ENCODE data around the gene SPANXN4. TPM values are rescaled to one million over a fixed set of nuclear protein-coding genes. Genes with fewer than 3 reads are reported as not detected.

SPANXN4 gene
- total and polyA plus RNA-seq, 2 of the 4 experiments (the other 2 are of a cell fraction) = not detected

- H3K14ac ChIP-seq (replicated peaks; ENCODE audit: low read depth, low read length) = no peak overlapping the region
- H2BK20ac ChIP-seq (ENCODE audit: low read depth, low read length) = no peak overlapping the region
- TF ChIP-seq, protein P1, sequence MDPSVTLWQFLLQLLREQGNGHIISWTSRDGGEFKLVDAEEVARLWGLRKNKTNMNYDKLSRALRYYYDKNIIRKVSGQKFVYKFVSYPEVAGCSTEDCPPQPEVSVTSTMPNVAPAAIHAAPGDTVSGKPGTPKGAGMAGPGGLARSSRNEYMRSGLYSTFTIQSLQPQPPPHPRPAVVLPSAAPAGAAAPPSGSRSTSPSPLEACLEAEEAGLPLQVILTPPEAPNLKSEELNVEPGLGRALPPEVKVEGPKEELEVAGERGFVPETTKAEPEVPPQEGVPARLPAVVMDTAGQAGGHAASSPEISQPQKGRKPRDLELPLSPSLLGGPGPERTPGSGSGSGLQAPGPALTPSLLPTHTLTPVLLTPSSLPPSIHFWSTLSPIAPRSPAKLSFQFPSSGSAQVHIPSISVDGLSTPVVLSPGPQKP (IDR thresholded peaks at IDR 0.05; ENCODE audit: borderline replicate concordance, low read depth, low read length) = no peak
- no peak for TF ChIP-seq RAD21 (IDR thresholded peaks at IDR 0.05; ENCODE audit: low read length)
- TF ChIP-seq POLR2A (IDR thresholded peaks at IDR 0.05; ENCODE audit: low read depth, low read length) = no peak
- no peak for TF ChIP-seq FOS (IDR thresholded peaks at IDR 0.05; ENCODE audit: low read depth, low read length)
- no peak for TF ChIP-seq USF2 (IDR thresholded peaks at IDR 0.05; ENCODE audit: low read depth, low read length)
- no peak for TF ChIP-seq SMC3 (IDR thresholded peaks at IDR 0.05; ENCODE audit: low read depth, low read length)
- no peak for TF ChIP-seq CTCF (conservative IDR thresholded peaks at IDR 0.05; ENCODE audit: low read depth, low read length)
- TF ChIP-seq CEBPB (IDR thresholded peaks at IDR 0.05; ENCODE audit: low read depth, low read length) = no peak
- TF ChIP-seq CHD1 (IDR thresholded peaks at IDR 0.05; ENCODE audit: low read depth, low read length) = no peak
- TF ChIP-seq BHLHE40 (IDR thresholded peaks at IDR 0.05; ENCODE audit: low read depth, low read length) = no peak
- TF ChIP-seq MAFK (IDR thresholded peaks at IDR 0.05; ENCODE audit: low read depth, low read length) = no peak
- no peak for TF ChIP-seq RCOR1 (IDR thresholded peaks at IDR 0.05; ENCODE audit: insufficient replicate concordance, low read length)
- TF ChIP-seq RFX5 (IDR thresholded peaks at IDR 0.05; ENCODE audit: low read depth, low read length) = no peak
- TF ChIP-seq MAZ (IDR thresholded peaks at IDR 0.05; ENCODE audit: borderline replicate concordance, low read depth, low read length) = no peak
- TF ChIP-seq MXI1 (IDR thresholded peaks at IDR 0.05; ENCODE audit: borderline replicate concordance, low read depth, low read length) = no peak
- no peak for TF ChIP-seq NFE2L2 (IDR thresholded peaks at IDR 0.05; ENCODE audit: low read depth, low read length)
- CTCF ChIA-PET = no interaction called here
- H2BK5ac ChIP-seq (ENCODE audit: low read depth, low read length, poor library complexity, severe bottlenecking) = no peak overlapping the region
- H3K4me3 ChIP-seq (ENCODE audit: insufficient read depth, low read depth, low read length) = no peak overlapping the region
- no peak overlapping the region for H3K23ac ChIP-seq (ENCODE audit: low read depth, low read length)
- H2BK15ac ChIP-seq (ENCODE audit: low read depth, low read length) = no peak overlapping the region
- no peak overlapping the region for H2BK120ac ChIP-seq (ENCODE audit: low read depth, low read length)
- H2AK9ac ChIP-seq (replicated peaks; ENCODE audit: low read depth, low read length, poor library complexity) = no peak overlapping the region
- H3K27me3 ChIP-seq (ENCODE audit: control insufficient read depth, insufficient read depth, low read length) = no peaks in the 10 kb centered on the region
- no peak overlapping the region for H4K91ac ChIP-seq (ENCODE audit: insufficient read depth, low read depth, low read length)
- H3K4ac ChIP-seq (ENCODE audit: low read depth, low read length) = no peak overlapping the region
- WGBS, 2 experiments (ENCODE audit: extremely low coverage in 2 of 2, insufficient read length in 1 of 2) = no CpG with 5 or more reads among the region's 6 CpGs
- no peak overlapping the region for H3K9ac ChIP-seq (ENCODE audit: low read depth, low read length)
- no peak overlapping the region for H3K4me2 ChIP-seq (ENCODE audit: low read depth, low read length)
- H3K56ac ChIP-seq (ENCODE audit: extremely low read depth, insufficient read depth, low read length) = no peak overlapping the region
- H3K4me1 ChIP-seq (ENCODE audit: control insufficient read depth, insufficient read depth, low read length) = no peaks in the 10 kb centered on the region
- H3K79me1 ChIP-seq (ENCODE audit: low read depth in 1 of 2, low read length in 2 of 2) = no peaks in the 10 kb centered on the region
- BruUV-seq (replicated peaks) = no TSS peak
- H4K8ac ChIP-seq (ENCODE audit: low read depth in 2 of 2, low read length in 2 of 2) = no peak overlapping the region
- no peak overlapping the region for H2AFZ ChIP-seq (replicated peaks; ENCODE audit: low read length, poor library complexity)
- POLR2A ChIA-PET (ENCODE audit: unreplicated experiment) = no interaction called here
- H3K36me3 ChIP-seq (ENCODE audit: control insufficient read depth, insufficient read depth, low read length) = no peaks in the 10 kb centered on the region
- no peak for DNase-seq
- in situ Hi-C loops (cut with MboI; ENCODE audit: low sequenced_read_pairs) (no loop called here), intact Hi-C loops (cut with micrococcal nuclease) (no loop called here), dilution Hi-C loops (cut with HindIII; ENCODE audit: low sequenced_read_pairs, unreplicated experiment) (no loop called here)
- no peaks in the 10 kb centered on the region for H3K9me3 ChIP-seq (ENCODE audit: control insufficient read depth, insufficient read depth, low read length)
- H4K5ac ChIP-seq (ENCODE audit: low read depth, low read length) = no peak overlapping the region
- ATAC-seq (ENCODE audit: low read depth) = no peak
- no peak overlapping the region for H3K18ac ChIP-seq (ENCODE audit: low read depth, low read length)
- H3K27ac ChIP-seq (ENCODE audit: insufficient read depth, low read length) = no peak overlapping the region
- H3K9me1 ChIP-seq (ENCODE audit: insufficient read depth, low read length) = no peaks in the 10 kb centered on the region
- H4K20me1 ChIP-seq (ENCODE audit: insufficient read depth, low read length) = no peaks in the 10 kb centered on the region
- H2AK5ac ChIP-seq (ENCODE audit: low read depth, low read length) = no peak overlapping the region
Measured at GRCh38 chrX:142977128-142977914, 48.4 kb upstream of the SPANXN4 start.

Data from IMR-90 (cell line).